ENCODE measurements around the gene ZNF668. TPM values are rescaled to one million over a fixed set of nuclear protein-coding genes. Genes with fewer than 3 reads are reported as not detected.

Gene ZNF668
- total and polyA plus RNA-seq, 2 of the 8 experiments (the other 6 are each of a cell fraction or from before 2014, with no cell fraction given), result 14.0 to 14.3 TPM

DNA sequence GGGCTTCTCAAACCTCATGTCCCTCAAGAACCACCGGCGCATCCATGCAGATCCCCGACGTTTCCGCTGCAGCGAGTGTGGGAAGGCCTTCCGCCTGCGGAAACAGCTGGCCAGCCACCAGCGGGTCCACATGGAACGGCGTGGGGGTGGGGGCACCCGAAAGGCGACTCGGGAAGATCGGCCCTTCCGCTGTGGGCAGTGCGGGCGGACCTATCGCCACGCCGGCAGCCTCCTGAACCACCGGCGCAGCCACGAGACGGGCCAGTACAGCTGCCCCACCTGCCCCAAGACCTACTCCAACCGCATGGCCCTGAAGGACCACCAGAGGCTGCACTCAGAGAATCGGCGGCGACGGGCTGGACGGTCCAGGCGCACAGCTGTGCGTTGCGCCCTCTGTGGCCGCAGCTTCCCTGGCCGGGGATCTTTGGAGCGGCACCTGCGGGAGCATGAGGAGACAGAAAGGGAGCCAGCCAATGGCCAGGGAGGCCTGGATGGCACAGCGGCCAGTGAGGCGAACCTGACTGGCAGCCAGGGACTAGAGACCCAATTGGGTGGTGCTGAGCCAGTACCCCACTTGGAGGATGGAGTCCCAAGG lies 6.1 kb upstream of the ZNF668 start:
- H3K56ac ChIP-seq (replicated peaks; ENCODE audit: insufficient read length, low read depth, low read length), result no peak overlapping the region
- no peak overlapping the region for H2BK12ac ChIP-seq (ENCODE audit: low read depth, low read length)
- no peak overlapping the region for H3K4me3 ChIP-seq (ENCODE audit: extremely low read depth in 1 of 4, insufficient read depth in 2 of 4, low read depth in 3 of 4, low read length in 4 of 4)
- FAIRE-seq, result no peak
- 97% methylated on average over 38 of the region's 40 CpGs; no CpG with 5 or more reads in 1 of the 2 experiments for WGBS, 2 experiments (ENCODE audit: extremely low coverage in 1 of 2, insufficient coverage in 1 of 2, insufficient read length in 1 of 2, insufficient replicate concordance in 2 of 2, low coverage in 1 of 2, low lambda C conversion rate in 2 of 2, missing lambda C conversion rate in 1 of 2)
- no peak overlapping the region for H3K4me2 ChIP-seq (ENCODE audit: insufficient read depth in 1 of 2, low read depth in 2 of 2, low read length in 2 of 2)
- H3K9ac ChIP-seq (replicated peaks in 1 of 4; ENCODE audit: extremely low read depth in 1 of 4, low read depth in 3 of 4, low read length in 3 of 4), result no peak overlapping the region
- no peak overlapping the region for H2AFZ ChIP-seq (ENCODE audit: low read length)
- H3K27ac ChIP-seq (ENCODE audit: low read depth, low read length), result no peak overlapping the region
- ChIA-PET POLR2A (ENCODE audit: partially characterized antibody) (interaction anchor here (0.7 to 4.9 kb wide), 7 partner anchors 13 to 117 kb away, joined by 3 to 26 read pairs (median 3); partner anchors contain the start of gene VKORC1), CTCF (ENCODE audit: partially characterized antibody) (interaction anchor here (0.6 to 2.1 kb wide), 8 partner anchors 9 to 629 kb away, joined by 3 to 14 read pairs (median 4); partner anchors contain the start of genes BCKDK and PRSS53)
- H3K27me3 ChIP-seq (replicated peaks in 1 of 4; ENCODE audit: control insufficient read depth in 3 of 4, extremely low read depth in 1 of 4, insufficient read depth in 3 of 4, low read length in 3 of 4), result no peaks in the 10 kb centered on the region
- H2BK20ac ChIP-seq (ENCODE audit: low read length), result no peak overlapping the region
- no peak overlapping the region for H2BK5ac ChIP-seq (ENCODE audit: low read depth, low read length)
- H4K8ac ChIP-seq (ENCODE audit: extremely low read depth, insufficient read depth, low read length), result no peak overlapping the region
- no peak for DNase-seq (ENCODE audit: low read depth in 1 of 2, low spot score in 2 of 2)
- no peaks in the 10 kb centered on the region for H3K23me2 ChIP-seq (ENCODE audit: low read depth, low read length)
- H3K36me3 ChIP-seq (ENCODE audit: control insufficient read depth in 2 of 4, insufficient read depth in 4 of 4, low read length in 3 of 4), result peaks cover 5 to 50% (median 30%) of the 10 kb centered on the region in 4 experiments; a peak in 7 of 8 replicates
- no peak overlapping the region for H3K18ac ChIP-seq (ENCODE audit: extremely low read depth, low read length)
- no peak overlapping the region for H3K4ac ChIP-seq (replicated peaks; ENCODE audit: insufficient read length, low read depth, low read length)
- no peak overlapping the region for H3K23ac ChIP-seq (ENCODE audit: insufficient read length)
- no peak overlapping the region for H2BK15ac ChIP-seq (ENCODE audit: low read length)
- H4K20me1 ChIP-seq (replicated peaks in 1 of 2; ENCODE audit: control insufficient read depth in 1 of 2, insufficient read depth in 2 of 2, low read length in 2 of 2), result peaks cover 9 to 36% of the 10 kb centered on the region in 2 experiments
- H2AK5ac ChIP-seq (ENCODE audit: low read depth, low read length), result no peak overlapping the region
- no peaks in the 10 kb centered on the region for H3K9me3 ChIP-seq (ENCODE audit: insufficient read depth in 2 of 2, low read depth in 1 of 2, low read length in 1 of 2)
- peaks cover 4% of the 10 kb centered on the region for H3K79me1 ChIP-seq (ENCODE audit: low read depth, low read length)
- peaks cover 0 to 34% of the 10 kb centered on the region in 2 experiments; a peak in 2 of 4 replicates for H3K79me2 ChIP-seq (ENCODE audit: control insufficient read depth in 1 of 2, insufficient read depth in 2 of 2, low read length in 2 of 2)
- H2BK120ac ChIP-seq (replicated peaks; ENCODE audit: low read depth, low read length), result no peak overlapping the region
- no peak overlapping the region for H4K5ac ChIP-seq (ENCODE audit: insufficient read length, low read depth, low read length)
- H3K14ac ChIP-seq (ENCODE audit: insufficient read length), result no peak overlapping the region
- no peak overlapping the region for H4K91ac ChIP-seq (replicated peaks; ENCODE audit: insufficient read length, low read length)
- no peaks in the 10 kb centered on the region for H3K4me1 ChIP-seq (replicated peaks in 1 of 4; ENCODE audit: control insufficient read depth in 3 of 4, insufficient read depth in 4 of 4, low read length in 3 of 4)
- TF ChIP-seq, protein P1, sequence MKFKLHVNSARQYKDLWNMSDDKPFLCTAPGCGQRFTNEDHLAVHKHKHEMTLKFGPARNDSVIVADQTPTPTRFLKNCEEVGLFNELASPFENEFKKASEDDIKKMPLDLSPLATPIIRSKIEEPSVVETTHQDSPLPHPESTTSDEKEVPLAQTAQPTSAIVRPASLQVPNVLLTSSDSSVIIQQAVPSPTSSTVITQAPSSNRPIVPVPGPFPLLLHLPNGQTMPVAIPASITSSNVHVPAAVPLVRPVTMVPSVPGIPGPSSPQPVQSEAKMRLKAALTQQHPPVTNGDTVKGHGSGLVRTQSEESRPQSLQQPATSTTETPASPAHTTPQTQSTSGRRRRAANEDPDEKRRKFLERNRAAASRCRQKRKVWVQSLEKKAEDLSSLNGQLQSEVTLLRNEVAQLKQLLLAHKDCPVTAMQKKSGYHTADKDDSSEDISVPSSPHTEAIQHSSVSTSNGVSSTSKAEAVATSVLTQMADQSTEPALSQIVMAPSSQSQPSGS (IDR thresholded peaks at IDR 0.05; ENCODE audit: low read length), result no peak
- TF ChIP-seq BRCA1 (IDR thresholded peaks at IDR 0.05; ENCODE audit: low read depth, low read length), result no peak
- no peak for TF ChIP-seq CHD2 (IDR thresholded peaks at IDR 0.05; ENCODE audit: low read length)
- TF ChIP-seq CREB1 (IDR thresholded peaks at IDR 0.05), result no peak
- TF ChIP-seq SIRT6 (IDR thresholded peaks at IDR 0.05; ENCODE audit: low read length), result no peak
- TF ChIP-seq TAF7 (optimal IDR thresholded peaks at IDR 0.05; ENCODE audit: borderline replicate concordance, low read depth, low read length), result no peak
- TF ChIP-seq RBBP5 (IDR thresholded peaks at IDR 0.05; ENCODE audit: borderline replicate concordance, low read depth, low read length), result no peak
- no peak for TF ChIP-seq POLR2AphosphoS5 (IDR thresholded peaks at IDR 0.05; ENCODE audit: low read depth, low read length)
- no peak for TF ChIP-seq HDAC6 (IDR thresholded peaks at IDR 0.05; ENCODE audit: low read depth, low read length)
- no peak for TF ChIP-seq BACH1 (IDR thresholded peaks at IDR 0.05; ENCODE audit: low read length)
- no peak for TF ChIP-seq HDAC2 (IDR thresholded peaks at IDR 0.05; ENCODE audit: borderline replicate concordance in 1 of 2, low read depth in 2 of 2, low read length in 2 of 2)
- no peak for TF ChIP-seq CBX5 (IDR thresholded peaks at IDR 0.05; ENCODE audit: low read depth, low read length)
